GM08714 (cell line): ENCODE data around the gene FGFR3.
"Not testable (repeated sequence)": the region's sequence is repeated elsewhere in the genome, so short reads cannot be mapped to it uniquely, and the experiment has no call there.

Source experiments
- H3K4me3 ChIP-seq: fragments of 200-500 bp; sonication (Bioruptor generic); 2 replicates; pipeline ENCODE4 v1.5.1; 2014; ENCODE audit warnings: mild to moderate bottlenecking, low read length, inconsistent platforms
- ZNF274 ChIP-seq: IDR thresholded peaks from 2 replicates; pipeline ENCODE4 v1.6.1; 2012; ENCODE audit warnings: mild to moderate bottlenecking, low read depth, low read length

FGFR3 gene

GRCh38 chr4:1833307-1834046 lies 40.4 kb downstream of the FGFR3 start:
- TF ChIP-seq ZNF274, result no peak

DNA sequence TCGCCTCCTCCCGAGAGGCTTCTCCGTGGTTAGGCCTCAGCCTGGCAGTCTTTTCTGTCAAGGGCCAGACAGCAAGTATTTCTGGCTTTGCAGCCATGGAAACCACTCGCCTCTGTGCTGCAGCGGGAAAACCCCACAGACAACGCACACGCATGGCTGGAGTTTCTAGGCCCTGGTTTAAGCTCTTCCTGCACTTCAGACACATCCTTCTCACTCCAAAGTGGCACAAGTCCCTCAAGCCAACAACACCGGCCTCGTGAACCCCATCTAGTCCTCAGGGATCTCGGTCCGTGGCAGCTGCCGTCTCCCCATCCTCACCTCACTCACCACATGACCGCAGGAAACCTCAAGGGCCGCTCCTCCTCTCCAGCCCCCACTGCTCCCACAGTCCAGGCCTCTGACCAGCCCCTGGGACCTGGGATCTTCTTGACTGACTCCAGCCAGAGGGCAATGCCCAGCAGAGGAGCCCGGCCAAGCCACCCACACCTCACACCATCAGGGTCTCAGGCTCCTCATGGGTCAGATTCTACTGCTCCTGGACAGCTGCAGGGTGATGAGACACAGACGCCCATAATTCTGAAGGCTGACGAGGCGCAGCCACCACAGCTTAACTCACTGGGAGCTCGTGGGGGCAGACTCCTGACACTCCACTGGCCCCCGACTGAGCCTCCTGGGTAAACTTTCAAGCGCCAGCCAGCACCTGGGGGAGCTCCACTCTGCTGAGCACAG lies 41.1 kb downstream of the FGFR3 start:
- TF ChIP-seq ZNF274, result no peak
- H3K4me3 ChIP-seq, result no peak overlapping the region

More at GRCh38 chr4:1833307-1834046, 40.4 kb downstream of the FGFR3 start:
- H3K4me3 ChIP-seq, result no peak overlapping the region

DNA sequence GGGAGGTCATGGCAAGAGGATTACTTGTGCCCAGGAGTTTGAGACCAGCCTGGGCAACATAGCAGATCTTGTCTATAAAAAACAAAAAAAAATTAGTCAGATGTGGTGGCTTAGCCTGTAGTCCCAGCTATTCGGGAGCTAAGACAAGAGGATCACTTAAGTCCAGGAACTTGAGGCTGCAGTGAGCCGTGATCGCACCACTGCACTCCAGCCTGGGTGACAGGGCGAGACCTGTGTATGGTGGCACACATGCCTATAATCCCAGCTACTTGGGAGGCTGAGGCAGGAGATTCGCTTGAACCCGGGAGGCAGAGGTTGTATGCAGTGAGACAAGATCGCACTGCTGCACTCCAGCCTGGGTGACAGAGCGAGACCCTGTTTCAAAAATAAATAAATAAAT lies 42.7 kb downstream of the FGFR3 start:
- not testable (repeated sequence) for H3K4me3 ChIP-seq

DNA sequence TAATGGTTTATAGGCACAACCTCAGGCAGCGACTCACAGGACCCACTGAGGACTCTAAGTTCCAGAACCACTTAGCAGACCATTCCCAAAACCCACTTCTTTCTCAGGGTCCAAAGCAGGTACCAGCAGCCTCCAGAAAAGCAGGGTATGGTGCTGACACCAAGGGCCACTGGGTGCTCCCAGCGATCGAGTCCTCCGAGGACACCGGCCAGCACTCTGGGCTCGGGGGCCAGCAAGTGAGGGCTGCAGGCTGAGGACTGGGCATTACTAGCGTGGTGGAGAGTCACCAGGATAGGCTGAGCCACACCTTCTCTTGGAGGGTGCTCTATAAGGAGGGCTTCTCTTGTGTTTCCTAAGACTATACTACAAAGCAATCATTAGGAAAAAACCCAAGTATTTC lies 43.6 kb downstream of the FGFR3 start:
- no peak overlapping the region for H3K4me3 ChIP-seq
- no peak for TF ChIP-seq ZNF274

GRCh38 chr4:1837069-1837468 lies 44.0 kb downstream of the FGFR3 start:
- TF ChIP-seq ZNF274, result no peak
- H3K4me3 ChIP-seq, result no peak overlapping the region

- H3K4me3 ChIP-seq, result no peak overlapping the region
- TF ChIP-seq ZNF274, result no peak
These were observed 46.2 kb downstream of the FGFR3 start for GRCh38 chr4:1839282-1839681.

DNA sequence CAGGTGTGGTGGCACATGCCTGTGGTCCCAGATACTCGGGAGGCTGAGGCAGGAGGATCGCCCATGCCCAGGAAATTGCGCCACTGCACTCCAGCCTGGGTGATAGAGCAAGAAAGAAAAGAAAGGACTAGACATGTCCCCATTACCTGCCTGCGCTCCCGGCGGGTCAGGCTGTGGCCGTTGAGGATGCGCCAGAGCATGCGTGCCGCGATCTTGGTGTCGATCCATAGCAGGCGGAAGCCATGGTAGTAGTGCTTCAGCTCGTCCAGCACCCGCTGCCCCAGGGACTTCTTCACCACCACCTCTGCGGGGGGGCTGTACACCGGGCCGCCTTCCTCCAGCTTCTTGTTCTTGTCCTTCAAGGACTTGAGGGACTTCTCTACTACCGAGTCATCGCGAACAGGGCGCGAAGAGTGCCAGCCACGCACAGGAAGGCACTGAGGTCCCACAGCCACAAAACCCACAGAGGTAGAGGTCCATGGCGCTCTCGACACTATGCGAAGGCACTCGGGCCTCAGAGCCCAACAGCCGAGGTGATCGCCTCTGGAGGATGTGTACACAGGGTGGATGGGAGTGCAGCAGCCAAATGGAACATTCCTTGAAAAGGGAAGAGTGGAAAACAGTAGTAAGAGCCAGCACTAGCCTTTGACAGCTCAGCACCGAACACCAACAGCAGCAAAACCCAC lies 48.3 kb downstream of the FGFR3 start:
- TF ChIP-seq ZNF274, result no peak
- no peak overlapping the region for H3K4me3 ChIP-seq

GRCh38 chr4:1841887-1842210 lies 48.8 kb downstream of the FGFR3 start:
- TF ChIP-seq ZNF274, result no peak
- H3K4me3 ChIP-seq, result no peak overlapping the region

DNA sequence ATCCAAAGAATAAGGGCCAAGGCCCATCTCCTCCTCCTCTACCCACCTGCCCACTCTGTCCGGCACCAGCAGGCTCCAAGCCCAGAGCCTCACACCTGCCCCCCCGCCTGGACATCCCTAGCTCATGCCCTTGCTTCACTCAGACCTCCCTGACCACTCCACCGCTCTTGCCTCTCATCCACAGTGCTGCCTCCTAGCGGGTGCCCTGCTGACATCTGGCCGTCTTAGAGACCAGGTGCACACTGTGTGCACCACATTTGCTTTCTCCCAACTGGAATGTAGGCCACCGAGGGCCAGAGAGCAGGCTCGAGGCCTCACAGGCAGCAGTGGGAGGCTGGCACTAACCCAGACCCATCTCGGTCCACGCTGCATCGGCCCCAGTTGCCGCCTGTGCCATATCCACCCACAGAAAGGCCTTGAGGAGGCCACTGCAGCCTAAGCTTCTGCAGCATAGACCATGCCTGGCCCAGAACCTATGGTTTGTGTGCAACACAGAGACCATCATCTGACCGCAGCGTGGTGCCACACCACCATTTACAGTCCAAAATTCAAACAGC lies 49.3 kb downstream of the FGFR3 start:
- H3K4me3 ChIP-seq, result no peak overlapping the region
- TF ChIP-seq ZNF274, result no peak

GRCh38 chr4:1842993-1843448 lies 49.9 kb downstream of the FGFR3 start:
- H3K4me3 ChIP-seq, result no peak overlapping the region
- no peak for TF ChIP-seq ZNF274

GRCh38 chr4:1843852-1844251 lies 50.8 kb downstream of the FGFR3 start:
- H3K4me3 ChIP-seq, result no peak overlapping the region
- no peak for TF ChIP-seq ZNF274

DNA sequence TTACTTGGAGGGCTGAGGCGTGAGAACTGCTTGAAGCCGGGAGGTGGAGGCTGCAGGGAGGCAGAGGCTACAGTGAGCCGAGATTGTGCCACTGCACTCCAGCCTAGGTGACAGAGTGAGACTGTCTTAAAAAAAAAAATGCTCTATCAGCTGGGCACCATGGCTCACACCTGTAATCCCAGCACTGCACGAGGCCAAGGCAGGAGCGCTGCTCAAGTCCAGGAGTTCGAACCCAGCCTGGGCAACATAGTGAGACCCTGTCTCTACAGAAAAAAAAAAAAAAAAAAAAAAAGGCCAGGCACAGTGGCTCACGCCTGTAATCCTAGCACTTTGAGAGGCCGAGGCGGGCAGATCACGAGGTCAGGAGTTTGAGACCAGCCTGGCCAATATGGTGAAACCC lies 51.5 kb downstream of the FGFR3 start:
- H3K4me3 ChIP-seq, result not testable (repeated sequence)

DNA sequence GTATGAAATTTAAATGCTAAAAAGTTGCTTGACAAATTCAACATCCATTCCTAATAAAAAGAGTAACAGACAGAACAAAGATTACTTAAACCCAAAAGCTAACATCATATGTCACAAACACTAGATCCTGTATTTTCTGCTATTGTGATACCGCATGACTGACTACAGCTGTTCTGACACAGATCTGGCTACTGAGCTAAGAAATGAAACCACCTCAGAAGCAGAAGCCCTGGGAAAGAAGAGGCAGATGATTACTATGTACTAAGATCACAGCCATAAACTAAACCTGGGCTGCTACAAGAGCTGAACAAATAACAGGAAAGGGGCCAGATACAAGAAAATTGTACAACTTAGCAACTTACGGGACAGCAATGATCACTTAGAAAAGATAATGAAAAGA lies 53.5 kb downstream of the FGFR3 start:
- TF ChIP-seq ZNF274, result no peak
- H3K4me3 ChIP-seq, result no peak overlapping the region

DNA sequence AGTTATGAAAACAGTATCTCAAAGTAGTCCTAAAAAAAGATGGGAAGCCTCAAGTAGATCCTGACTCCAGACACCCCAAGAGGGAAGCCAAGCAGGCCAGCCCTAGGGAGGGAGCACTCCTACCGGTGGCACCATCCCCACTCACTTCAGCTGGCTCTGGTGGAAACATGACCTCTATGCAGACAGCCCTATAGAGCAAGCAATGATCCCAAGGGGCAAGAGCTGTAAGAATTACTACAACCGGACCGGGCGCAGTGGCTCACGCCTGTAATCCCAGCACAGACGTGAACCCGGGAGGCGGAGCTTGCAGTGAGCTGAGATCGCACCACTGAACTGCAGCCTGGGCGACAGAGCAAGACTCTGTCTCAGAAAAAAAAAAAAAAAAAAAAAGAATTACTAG lies 57.2 kb downstream of the FGFR3 start:
- no peak for TF ChIP-seq ZNF274
- H3K4me3 ChIP-seq, result no peak overlapping the region

GRCh38 chr4:1851160-1851559 lies 58.1 kb downstream of the FGFR3 start:
- TF ChIP-seq ZNF274, result no peak
- no peak overlapping the region for H3K4me3 ChIP-seq
